Muscle of leg (tissue), 11 donors: ENCODE results near the gene GPC3. TPM values are rescaled to one million over a fixed set of nuclear protein-coding genes. Genes with fewer than 3 reads are reported as not detected.

ENCODE experiments used
- DNase-seq: peaks from one replicate; pipeline ENCODE4 v3.0.0; 2013
- H3K27ac ChIP-seq: one replicate; pipeline ENCODE4 v1.5.1; 2013; ENCODE audit warnings: mild to moderate bottlenecking, low read length, control low read depth
- H3K27me3 ChIP-seq: one replicate; pipeline ENCODE4 v1.6.1; 2013; ENCODE audit warnings: low read length; ENCODE audit not compliant: control insufficient read depth, insufficient read depth
- H3K36me3 ChIP-seq: one replicate; pipeline ENCODE4 v1.6.1; 2013; ENCODE audit warnings: low read length; ENCODE audit not compliant: control insufficient read depth, insufficient read depth
- H3K4me1 ChIP-seq: one replicate; pipeline ENCODE4 v1.6.1; 2013; ENCODE audit warnings: low read length; ENCODE audit not compliant: control insufficient read depth, insufficient read depth
- H3K4me3 ChIP-seq: one replicate; pipeline ENCODE4 v1.5.1; 2013; ENCODE audit warnings: low read length, control low read depth
- H3K9me3 ChIP-seq: replicated peaks from 2 replicates; pipeline ENCODE4 v1.6.1; 2013; ENCODE audit warnings: low read depth, low read length; ENCODE audit not compliant: control insufficient read depth
- WGBS: methylation state at CpG from one replicate; pipeline ENCODE4 v1.1.5; 2013; ENCODE audit warnings: missing lambda C conversion rate; ENCODE audit not compliant: insufficient coverage; 5-methylcytosine and 5-hydroxymethylcytosine counted together
- polyA plus RNA-seq, 8 donors: library from polyadenylated mRNA; unstranded; fragments of 120-200 nt; gene quantifications; one replicate each; pipeline versions ENCODE4 v1.2.1 to v1.2.3, GENCODE V29; 2013; ENCODE audit warnings: inconsistent platforms in 1 of 8, low replicate concordance in 1 of 8; ENCODE audit not compliant: insufficient read length in 8 of 8, insufficient read depth in 1 of 8
- total RNA-seq: library from RNA; stranded (reverse); fragments of 120-200 nt; gene quantifications from one replicate; pipeline ENCODE4 v1.2.4, GENCODE V29; 2013

Gene GPC3
- total and polyA plus RNA-seq, 9 donors: 271 to 581 (median 367) TPM

DNA sequence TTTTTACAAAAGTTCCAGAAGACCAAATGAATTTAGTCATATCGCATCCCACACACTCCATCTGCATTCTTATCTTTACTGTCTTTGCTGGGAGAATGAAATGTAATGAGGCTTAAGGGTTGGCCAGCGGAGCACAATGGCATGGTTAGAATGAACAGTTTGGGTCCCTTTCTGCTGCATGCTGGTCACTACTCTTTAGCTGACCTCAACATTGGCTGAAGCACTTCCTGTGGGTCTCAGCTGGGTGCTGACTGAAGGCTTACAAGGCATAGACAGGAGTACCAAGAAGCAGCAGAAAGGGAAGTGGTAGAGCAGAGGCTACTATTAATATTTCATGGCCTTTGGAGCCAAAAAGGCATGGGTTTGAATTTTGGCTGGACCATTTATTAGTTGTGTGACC, 410.7 kb downstream of the GPC3 start:
- Histone ChIP-seq H3K27me3 (peaks cover 3% of the 10 kb centered on the region), H3K9me3 (no peaks in the 10 kb centered on the region), H3K36me3 (no peaks in the 10 kb centered on the region), H3K4me1 (no peaks in the 10 kb centered on the region), H3K27ac (no peak overlapping the region), H3K4me3 (no peak overlapping the region)
- DNase-seq: no peak
- no CpG with 5 or more reads among the region's 2 CpGs for WGBS

DNA sequence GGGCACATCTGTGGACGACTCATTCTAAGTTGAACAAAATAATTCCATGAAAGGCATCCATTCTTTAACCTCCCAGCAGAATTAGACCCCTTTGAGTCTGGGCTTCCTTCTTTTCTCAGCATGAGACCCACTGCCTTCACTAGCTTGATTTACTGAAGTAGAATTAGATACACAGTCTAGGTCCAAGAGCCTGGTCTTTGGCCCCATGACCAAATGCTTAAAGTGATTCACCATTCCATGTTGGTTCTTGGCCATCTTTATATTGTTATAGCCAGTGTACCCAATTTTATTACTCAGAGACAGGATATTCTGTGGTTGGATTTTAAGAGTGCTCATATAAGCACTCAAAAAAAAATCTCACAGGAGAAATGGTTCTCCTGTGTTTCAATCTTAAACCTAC, 414.8 kb downstream of the GPC3 start:
- no peak overlapping the region for H3K4me3 ChIP-seq
- H3K4me1 ChIP-seq: no peaks in the 10 kb centered on the region
- H3K27me3 ChIP-seq: peaks cover 3% of the 10 kb centered on the region
- no peak overlapping the region for H3K27ac ChIP-seq
- WGBS: no CpG with 5 or more reads among the region's 1 CpG
- no peaks in the 10 kb centered on the region for H3K9me3 ChIP-seq
- no peak for DNase-seq
- H3K36me3 ChIP-seq: no peaks in the 10 kb centered on the region

- no peaks in the 10 kb centered on the region for H3K9me3 ChIP-seq
- peaks cover 4% of the 10 kb centered on the region for H3K27me3 ChIP-seq
- no peaks in the 10 kb centered on the region for H3K4me1 ChIP-seq
- no peak for DNase-seq
- no peak overlapping the region for H3K27ac ChIP-seq
- H3K36me3 ChIP-seq: no peaks in the 10 kb centered on the region
- H3K4me3 ChIP-seq: no peak overlapping the region
Observed at GRCh38 chrX:133569217-133569616, 416.2 kb downstream of the GPC3 start.

GRCh38 chrX:133568109-133568508, 417.3 kb downstream of the GPC3 start:
- Histone ChIP-seq H3K9me3 (no peaks in the 10 kb centered on the region), H3K27ac (no peak overlapping the region), H3K4me1 (no peaks in the 10 kb centered on the region), H3K36me3 (no peaks in the 10 kb centered on the region), H3K4me3 (no peak overlapping the region), H3K27me3 (peaks cover 5% of the 10 kb centered on the region)
- WGBS: no CpG with 5 or more reads among the region's 1 CpG
- DNase-seq: no peak

DNA sequence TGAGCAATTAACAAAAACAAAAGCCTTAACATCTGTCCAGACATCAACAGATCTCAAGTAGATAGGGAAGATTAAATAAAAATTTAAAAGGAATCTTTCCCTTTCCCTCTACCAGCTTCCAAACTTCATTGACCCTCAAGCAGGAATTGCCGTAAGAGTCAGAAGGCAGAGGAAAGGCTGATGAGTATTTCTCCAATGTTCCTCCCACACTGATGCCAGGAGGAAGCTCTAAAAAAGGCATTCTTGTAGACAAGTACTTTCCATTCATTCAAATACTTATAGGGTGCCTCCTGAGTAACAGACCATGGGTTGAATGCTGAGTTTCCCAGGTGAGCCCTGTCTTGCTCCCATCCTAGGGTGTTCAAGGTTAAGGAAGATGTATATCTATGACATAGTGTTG, 418.5 kb downstream of the GPC3 start:
- WGBS: no CpG with 5 or more reads among the region's 1 CpG
- H3K27ac ChIP-seq: no peak overlapping the region

DNA sequence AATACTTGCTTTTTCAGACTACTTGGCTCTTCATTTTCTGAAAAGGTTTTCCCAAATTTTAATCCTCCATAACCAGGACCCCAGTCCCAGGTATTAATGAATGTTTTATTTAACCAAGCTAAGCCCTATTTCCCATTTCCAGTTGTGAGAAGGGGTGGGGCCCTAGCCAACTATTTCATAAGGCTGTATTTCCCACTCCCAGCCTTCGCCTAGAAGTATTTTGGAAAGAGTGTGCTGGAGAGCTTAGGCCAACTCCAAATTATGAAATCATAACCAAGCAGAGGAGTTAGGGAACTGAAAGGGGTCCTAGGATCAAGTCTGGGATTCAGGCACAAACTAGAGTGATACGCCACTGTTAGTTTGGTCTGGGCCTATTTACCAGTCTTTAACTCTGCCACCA, 421.7 kb downstream of the GPC3 start:
- H3K9me3 ChIP-seq: no peaks in the 10 kb centered on the region
- H3K4me1 ChIP-seq: no peaks in the 10 kb centered on the region
- no CpG with 5 or more reads among the region's 2 CpGs for WGBS
- no peak overlapping the region for H3K27ac ChIP-seq
- H3K4me3 ChIP-seq: no peak overlapping the region
- H3K27me3 ChIP-seq: peaks cover 7% of the 10 kb centered on the region
- no peaks in the 10 kb centered on the region for H3K36me3 ChIP-seq
- peak; percentile 29 for DNase-seq

More for the DNA sequence above, 418.5 kb downstream of the GPC3 start:
- no peaks in the 10 kb centered on the region for H3K36me3 ChIP-seq
- H3K27me3 ChIP-seq: peaks cover 5% of the 10 kb centered on the region
- H3K4me3 ChIP-seq: no peak overlapping the region
- H3K4me1 ChIP-seq: no peaks in the 10 kb centered on the region
- H3K9me3 ChIP-seq: no peaks in the 10 kb centered on the region
- DNase-seq: no peak

DNA sequence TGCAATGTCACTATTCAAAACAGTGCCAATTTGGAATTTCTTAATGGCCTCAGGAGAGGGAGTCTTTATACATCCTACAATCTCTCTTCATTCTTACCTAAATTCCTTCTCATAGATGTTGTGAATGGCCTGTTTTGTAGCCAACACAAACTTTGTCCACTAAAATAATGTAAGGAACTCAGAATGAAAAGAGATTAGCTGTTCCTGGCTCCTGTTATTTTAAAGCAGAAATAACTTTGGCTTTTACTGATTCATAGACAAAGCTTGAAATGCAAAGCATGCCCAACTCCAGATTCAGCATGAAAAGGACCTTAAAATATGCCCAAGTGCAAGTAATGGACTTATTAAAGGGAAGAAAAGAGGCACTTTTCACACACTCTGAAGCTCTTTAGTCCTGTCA, 424.1 kb downstream of the GPC3 start:
- Histone ChIP-seq H3K4me3 (no peak overlapping the region), H3K9me3 (no peaks in the 10 kb centered on the region), H3K27me3 (peaks cover 7% of the 10 kb centered on the region), H3K27ac (no peak overlapping the region), H3K36me3 (no peaks in the 10 kb centered on the region), H3K4me1 (no peaks in the 10 kb centered on the region)
- peak; percentile 23 for DNase-seq

- no peak for DNase-seq
- Histone ChIP-seq H3K4me1 (no peaks in the 10 kb centered on the region), H3K36me3 (no peaks in the 10 kb centered on the region), H3K9me3 (peaks cover under 1% of the 10 kb centered on the region), H3K27me3 (peaks cover 7% of the 10 kb centered on the region), H3K4me3 (no peak overlapping the region), H3K27ac (no peak overlapping the region)
- 90% methylated on average over 5 of the region's 7 CpGs for WGBS
Observed at GRCh38 chrX:133559909-133560308, 425.5 kb downstream of the GPC3 start.

GRCh38 chrX:133555782-133556458, 429.5 kb downstream of the GPC3 start:
- no CpG with 5 or more reads among the region's 2 CpGs for WGBS
- H3K4me1 ChIP-seq: peaks cover 2% of the 10 kb centered on the region
- peaks cover 7% of the 10 kb centered on the region for H3K27me3 ChIP-seq
- no peaks in the 10 kb centered on the region for H3K36me3 ChIP-seq
- DNase-seq: no peak
- no peak overlapping the region for H3K27ac ChIP-seq
- H3K9me3 ChIP-seq: peaks cover 4% of the 10 kb centered on the region
- H3K4me3 ChIP-seq: no peak overlapping the region

- Histone ChIP-seq H3K9me3 (peaks cover 7% of the 10 kb centered on the region), H3K4me1 (peaks cover 2% of the 10 kb centered on the region), H3K36me3 (no peaks in the 10 kb centered on the region), H3K27me3 (peaks cover 2% of the 10 kb centered on the region), H3K27ac (no peak overlapping the region), H3K4me3 (no peak overlapping the region)
- no CpG with 5 or more reads among the region's 4 CpGs for WGBS
- no peak for DNase-seq
Observed at GRCh38 chrX:133550665-133551485, 434.5 kb downstream of the GPC3 start.
